OCI-LY1 (cell line): ENCODE results near the gene BPTF.

ENCODE experiments used
- CTCF ChIP-seq: fragments of 200-600 bp; sonication (generic), shearing (Covaris generic); IDR thresholded peaks from 2 replicates; pipeline ENCODE4 v1.5.1; 2017; ENCODE audit warnings: mild to moderate bottlenecking, antibody characterized with exemption, low read length, moderate library complexity, mixed read lengths
- EZH2 ChIP-seq: fragments of 200-600 bp; sonication (generic), shearing (Covaris generic); IDR thresholded peaks from 2 replicates; pipeline ENCODE4 v1.8.0; 2017; ENCODE audit warnings: borderline replicate concordance, mixed run types, mild to moderate bottlenecking, antibody characterized with exemption, low read length, moderate library complexity, mixed read lengths

GRCh38 chr17:67995570-67996263 is 170.4 kb downstream of the BPTF start:
- TF ChIP-seq CTCF (peak; percentile 44), EZH2 (no peak)
